Stimulated activated CD8-positive, alpha-beta memory T cell treated with anti-CD3 and anti-CD28 coated beads, Interleukin-2, amount 100 ng/mL, for 48 hours (primary cell): ENCODE measurements around the gene SFXN5.

Experiments
- DNase-seq, 2 donors: peaks; one replicate each; pipeline ENCODE4 v3.0.0-alpha.2; 2020; ENCODE audit warnings: low read depth in 2 of 2

SFXN5 gene

GRCh38 chr2:73020657-73021370, 50.7 kb downstream of the SFXN5 start:
- DNase-seq: no peak

GRCh38 chr2:73020306-73020656, 51.2 kb downstream of the SFXN5 start:
- DNase-seq: no peak

- no peak for DNase-seq
These were observed 53.2 kb downstream of the SFXN5 start for GRCh38 chr2:73018188-73018825.

- no peak for DNase-seq
These were observed 57.6 kb downstream of the SFXN5 start for GRCh38 chr2:73013936-73014335.

- no peak for DNase-seq
These were observed 62.2 kb downstream of the SFXN5 start for GRCh38 chr2:73009177-73009839.

- DNase-seq: no peak
These were observed 62.8 kb downstream of the SFXN5 start for GRCh38 chr2:73008766-73009135.

- DNase-seq: no peak
These were observed 63.3 kb downstream of the SFXN5 start for GRCh38 chr2:73007991-73008765.

- no peak for DNase-seq
These were observed 64.4 kb downstream of the SFXN5 start for GRCh38 chr2:73006969-73007710.

GRCh38 chr2:73004889-73005596, 66.5 kb downstream of the SFXN5 start:
- DNase-seq: no peak

- no peak for DNase-seq
These were observed 67.0 kb downstream of the SFXN5 start for GRCh38 chr2:73004466-73004865.

GRCh38 chr2:73003027-73003426, 68.5 kb downstream of the SFXN5 start:
- no peak for DNase-seq

- no peak for DNase-seq
These were observed 70.5 kb downstream of the SFXN5 start for GRCh38 chr2:73000808-73001570.

GRCh38 chr2:72999729-73000725, 71.5 kb downstream of the SFXN5 start:
- DNase-seq: no peak

- no peak for DNase-seq
These were observed 72.8 kb downstream of the SFXN5 start for GRCh38 chr2:72998724-72999123.

- no peak for DNase-seq
These were observed 73.3 kb downstream of the SFXN5 start for GRCh38 chr2:72998234-72998651.

- DNase-seq: no peak
These were observed 75.4 kb downstream of the SFXN5 start for GRCh38 chr2:72996117-72996502.

- DNase-seq: no peak
These were observed 75.9 kb downstream of the SFXN5 start for GRCh38 chr2:72995430-72996116.

- DNase-seq: no peak
These were observed 76.5 kb downstream of the SFXN5 start for GRCh38 chr2:72994991-72995380.
